Esophagus muscularis mucosa (tissue), 3 donors: ENCODE measurements around the gene ATF3.

Experiments
- CTCF ChIP-seq, 3 experiments: fragments of 200-600 bp in 2 of 3; fragments of 450-650 bp in 1 of 3; sonication (generic) in 2 of 3; IDR thresholded peaks; one replicate each; pipeline ENCODE4 v1.5.1; 2017 to 2019; ENCODE audit warnings: antibody characterized with exemption in 3 of 3, mild to moderate bottlenecking in 2 of 3, moderate library complexity in 1 of 3
- POLR2A ChIP-seq: fragments of 450-650 bp; IDR thresholded peaks from one replicate; pipeline ENCODE4 v1.6.1; 2017; ENCODE audit warnings: antibody characterized with exemption, moderate library complexity, mild to moderate bottlenecking, low read depth
- POLR2AphosphoS5 ChIP-seq, 2 donors: sonication (generic); formaldehyde crosslinking; IDR thresholded peaks; one replicate each; pipeline ENCODE4 v1.6.1; 2017; ENCODE audit warnings: antibody characterized with exemption in 2 of 2

DNA sequence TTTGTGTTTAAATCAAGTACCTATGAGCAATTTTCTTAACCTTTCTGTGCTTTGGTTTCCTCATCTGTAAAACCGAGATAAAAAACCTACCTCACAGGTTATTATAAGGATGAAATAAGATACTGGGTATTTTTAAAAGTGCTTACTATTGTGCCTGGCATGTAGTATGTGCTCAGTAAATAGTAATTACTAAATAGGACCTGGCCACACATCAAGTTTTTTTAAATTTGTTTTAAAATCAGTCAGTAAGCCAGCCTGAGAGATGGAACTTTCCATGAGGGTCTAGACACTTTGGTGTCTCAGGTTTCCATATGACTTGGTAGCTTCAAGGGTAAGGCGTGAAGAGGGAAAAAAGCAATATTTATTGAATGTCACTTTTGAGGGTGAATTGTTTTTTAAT is 7.0 kb upstream of the ATF3 start:
- TF ChIP-seq POLR2A (no peak), CTCF (IDR thresholded peaks at IDR 0.05) (no peak), POLR2AphosphoS5 (IDR thresholded peaks at IDR 0.05) (no peak)
